Measurements from ENCODE around the gene EPHA8.

EPHA8 gene

GRCh38 chr1:22535399-22535798, 27.9 kb upstream of the EPHA8 start:
- in situ Hi-C loops (cut with HindIII; ENCODE audit: low sequenced_read_pairs), result no loop called here

DNA sequence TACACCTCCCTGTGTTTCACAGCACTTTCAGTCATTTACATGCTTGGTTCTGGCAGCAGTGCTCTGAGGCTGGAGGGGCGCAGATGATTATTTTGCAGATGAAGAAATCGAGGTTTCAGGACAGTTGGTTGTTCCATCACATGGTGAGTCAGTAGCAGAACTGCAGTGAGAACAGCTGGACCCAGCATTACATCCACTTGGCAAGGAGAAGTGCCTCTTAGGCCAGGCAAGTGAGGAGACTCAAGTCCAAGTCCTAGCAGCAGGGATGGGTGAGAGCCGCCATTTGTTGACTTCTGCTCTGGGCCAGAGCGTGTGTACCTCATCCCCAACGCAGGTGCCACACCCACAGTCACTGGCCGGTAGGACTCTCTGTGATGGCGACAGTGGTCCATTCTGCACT, 26.8 kb upstream of the EPHA8 start:
- in situ Hi-C loops (cut with HindIII; ENCODE audit: low sequenced_read_pairs), result no loop called here

GRCh38 chr1:22537441-22538139, 25.7 kb upstream of the EPHA8 start:
- in situ Hi-C loops (cut with HindIII; ENCODE audit: low sequenced_read_pairs), result no loop called here

DNA sequence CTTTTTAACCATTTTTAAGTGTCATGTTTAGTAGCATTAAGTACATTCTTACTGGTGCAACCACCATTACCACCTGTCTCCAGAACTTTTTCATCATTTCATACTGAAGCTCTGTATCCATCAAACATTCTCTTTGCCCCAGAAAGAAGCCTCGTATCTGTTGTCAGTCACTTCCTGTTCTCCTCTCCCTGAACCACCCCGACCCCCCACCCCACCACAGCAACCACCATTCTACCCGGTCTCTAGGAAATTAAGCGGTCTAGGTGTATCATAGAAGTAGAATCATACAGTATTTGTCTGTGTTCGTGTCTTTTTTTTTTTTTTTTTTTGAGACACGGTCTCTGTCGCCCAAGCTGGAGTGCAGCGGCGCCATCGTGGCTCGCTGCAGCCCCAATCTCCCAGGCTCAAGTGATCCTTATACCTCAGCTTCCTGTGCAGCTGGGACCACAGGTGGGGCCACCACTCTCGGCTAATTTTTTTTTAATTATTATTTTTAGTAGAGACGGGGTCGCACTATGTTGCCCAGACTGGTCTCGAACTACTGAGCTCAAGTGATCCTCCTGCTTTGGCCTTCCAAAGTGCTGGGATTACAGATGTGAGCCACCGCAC, 23.7 kb upstream of the EPHA8 start:
- in situ Hi-C loops (cut with HindIII; ENCODE audit: low sequenced_read_pairs), result no loop called here

- in situ Hi-C loops (cut with HindIII; ENCODE audit: low sequenced_read_pairs), result no loop called here
These were observed 23.0 kb upstream of the EPHA8 start for GRCh38 chr1:22540337-22540736.

DNA sequence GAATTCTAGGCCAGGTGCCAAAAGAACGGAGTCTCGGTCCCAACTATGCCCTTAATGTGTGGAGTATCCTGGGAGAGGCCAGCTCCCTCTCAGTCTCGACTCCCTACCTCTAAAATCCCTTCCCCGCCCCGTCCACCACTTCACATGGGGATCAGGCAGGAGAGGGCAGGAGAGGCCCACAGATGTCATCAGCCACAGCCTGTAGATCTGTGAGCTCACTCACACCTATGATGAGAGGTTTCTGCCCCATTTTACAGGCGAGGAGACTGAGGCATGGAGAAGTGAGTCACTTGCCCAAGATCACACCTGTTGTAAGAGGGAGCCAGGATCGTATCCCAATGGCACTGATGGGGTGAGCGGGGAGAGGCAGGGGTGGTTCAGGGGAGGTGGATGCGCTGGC, 20.4 kb upstream of the EPHA8 start:
- in situ Hi-C loops (cut with HindIII; ENCODE audit: low sequenced_read_pairs), result no loop called here

DNA sequence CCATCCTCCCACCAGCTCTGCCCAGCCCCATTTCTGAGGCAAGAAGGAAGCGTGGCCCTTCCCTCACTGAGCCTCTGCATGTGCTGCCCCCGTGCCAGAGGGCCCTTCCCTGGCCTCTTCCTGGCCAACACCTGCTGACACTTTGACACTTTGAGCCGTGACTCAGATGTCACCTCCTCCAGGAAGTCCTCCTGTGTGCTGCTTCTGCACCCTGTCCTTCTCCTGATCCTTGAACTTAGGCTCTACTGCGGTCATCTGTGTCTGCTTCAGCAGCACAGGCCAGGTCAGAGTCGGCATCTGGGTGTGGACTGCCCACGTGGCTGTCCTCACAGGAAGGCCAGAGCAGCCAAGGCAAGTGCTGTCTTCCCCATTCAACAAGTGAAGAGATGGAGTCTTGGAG, 19.6 kb upstream of the EPHA8 start:
- in situ Hi-C loops (cut with HindIII; ENCODE audit: low sequenced_read_pairs), result no loop called here

DNA sequence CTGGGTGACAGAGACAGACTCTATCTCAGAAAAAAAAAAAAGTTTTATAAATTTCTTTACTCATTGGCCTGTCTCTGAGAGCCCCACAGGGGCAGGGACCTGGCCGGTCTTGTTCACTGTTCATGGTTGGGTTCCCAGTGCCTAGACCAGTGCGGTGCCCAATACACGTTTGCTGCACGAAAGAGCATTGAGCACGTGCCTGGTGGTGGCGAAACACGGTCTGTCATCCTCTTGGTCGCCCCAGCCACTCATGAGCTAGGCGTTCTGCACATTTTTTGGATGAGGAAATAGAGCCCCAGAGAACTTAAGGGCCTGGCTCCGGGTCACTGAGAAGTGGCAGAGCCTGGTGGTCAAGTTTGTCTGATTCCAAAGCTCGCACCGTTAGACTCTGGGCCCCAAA, 18.7 kb upstream of the EPHA8 start:
- in situ Hi-C loops (cut with HindIII; ENCODE audit: low sequenced_read_pairs), result no loop called here

GRCh38 chr1:22545141-22545540, 18.1 kb upstream of the EPHA8 start:
- in situ Hi-C loops (cut with HindIII; ENCODE audit: low sequenced_read_pairs), result no loop called here

DNA sequence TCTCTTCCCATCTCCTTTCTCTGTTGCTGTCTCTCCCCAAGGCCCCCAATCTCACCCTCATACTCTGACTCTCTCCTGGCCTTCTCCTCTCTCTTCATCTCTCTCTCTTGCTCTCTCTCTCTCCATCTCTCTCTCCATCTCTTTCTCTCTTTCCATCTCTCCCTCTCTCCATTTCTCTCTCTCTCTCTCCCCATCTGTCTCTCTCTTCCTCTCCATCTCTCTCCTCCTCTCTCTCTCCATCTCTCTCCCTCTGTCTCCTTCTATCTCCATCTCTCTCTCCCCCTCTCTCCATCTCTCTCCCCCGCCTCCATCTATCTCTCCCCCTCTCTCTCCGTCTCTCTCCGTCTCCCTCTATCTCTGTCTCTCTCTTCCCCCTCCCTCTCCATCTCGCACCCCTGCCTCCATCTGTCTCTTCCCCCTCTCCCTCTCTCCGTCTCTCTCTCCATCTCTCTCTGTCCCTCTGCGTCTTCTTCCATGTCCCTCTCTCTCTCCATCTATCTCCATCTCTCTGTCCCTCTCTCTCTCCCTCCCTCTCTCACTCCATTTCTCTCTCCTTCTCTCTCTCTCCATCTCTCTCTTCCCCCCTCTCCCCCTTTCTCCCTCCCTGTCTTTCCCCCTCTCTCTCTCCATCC, 16.0 kb upstream of the EPHA8 start:
- in situ Hi-C loops (cut with HindIII; ENCODE audit: low sequenced_read_pairs), result no loop called here

DNA sequence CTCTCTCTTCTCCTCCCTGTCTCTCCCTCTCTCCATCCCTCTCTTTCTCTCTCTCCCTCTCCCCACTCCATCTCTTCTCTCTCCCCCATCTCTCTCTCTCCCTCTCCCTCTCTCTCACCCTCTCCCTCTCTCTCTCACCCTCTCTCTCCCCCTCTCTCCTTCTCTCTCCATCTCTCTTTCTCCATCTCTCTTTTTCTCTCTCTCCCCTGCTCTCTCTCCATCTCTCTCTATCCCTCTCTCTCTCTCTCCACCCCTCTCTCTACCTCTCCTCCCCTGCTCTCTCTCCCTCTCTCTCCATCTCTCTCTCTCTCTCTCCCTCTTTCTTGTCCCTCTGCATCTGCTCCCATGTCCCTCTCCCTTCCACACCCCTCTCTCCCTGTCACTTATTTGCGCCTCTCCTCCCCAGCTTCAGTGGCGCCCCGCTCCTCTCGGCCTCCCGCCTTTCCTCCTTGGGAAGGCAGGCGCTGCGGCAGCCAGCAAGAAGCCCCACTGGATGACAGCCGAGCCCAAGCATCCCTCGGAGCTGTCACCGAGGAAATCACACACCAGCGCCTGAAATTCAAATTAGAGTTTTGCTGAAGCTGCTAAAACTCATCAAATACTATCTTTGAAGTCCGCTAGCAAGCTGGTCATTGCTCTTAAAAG, 15.3 kb upstream of the EPHA8 start:
- in situ Hi-C loops (cut with HindIII; ENCODE audit: low sequenced_read_pairs), result no loop called here

DNA sequence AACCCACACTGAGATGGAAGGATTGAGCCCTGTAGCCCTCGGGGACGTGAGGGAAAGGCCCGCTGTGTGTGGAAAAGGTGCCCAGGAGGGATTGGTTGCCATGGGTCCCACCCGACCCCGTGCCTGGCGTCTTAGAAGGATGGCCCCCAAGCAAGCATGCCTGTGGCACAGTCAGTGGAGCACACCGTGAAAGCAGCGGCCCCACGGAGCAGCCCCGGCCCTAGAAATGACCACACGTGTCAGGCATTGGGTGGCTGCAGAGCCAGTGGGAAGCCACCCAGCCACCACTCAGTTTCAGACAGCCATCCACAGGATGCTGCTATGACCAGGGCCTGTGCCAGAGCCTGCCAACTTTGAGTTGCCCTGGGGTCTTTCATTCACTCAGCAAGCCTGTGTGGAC, 13.3 kb upstream of the EPHA8 start:
- in situ Hi-C loops (cut with HindIII; ENCODE audit: low sequenced_read_pairs), result no loop called here

- in situ Hi-C loops (cut with HindIII; ENCODE audit: low sequenced_read_pairs), result no loop called here
These were observed 11.7 kb upstream of the EPHA8 start for GRCh38 chr1:22551591-22551990.

DNA sequence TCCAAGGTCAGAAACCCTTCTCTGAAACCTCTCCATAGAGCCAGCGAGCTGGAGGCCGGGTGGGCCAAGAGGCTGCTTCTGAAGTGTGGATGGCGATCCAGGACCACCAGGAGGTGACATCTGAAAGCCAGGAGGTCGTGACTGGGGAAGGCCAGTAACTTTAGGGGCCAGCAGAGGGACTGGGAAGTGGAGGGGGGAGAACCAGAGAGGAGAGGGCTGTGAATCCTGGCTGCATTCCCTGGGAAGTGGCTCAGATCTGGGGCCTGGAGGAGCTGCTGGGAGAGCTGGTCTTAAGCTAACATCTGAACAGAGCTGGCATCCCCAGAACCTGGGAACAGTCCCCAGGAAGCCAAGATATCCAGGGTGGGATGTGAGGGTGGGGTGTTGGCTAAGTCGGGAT, 11.3 kb upstream of the EPHA8 start:
- in situ Hi-C loops (cut with HindIII; ENCODE audit: low sequenced_read_pairs), result no loop called here

DNA sequence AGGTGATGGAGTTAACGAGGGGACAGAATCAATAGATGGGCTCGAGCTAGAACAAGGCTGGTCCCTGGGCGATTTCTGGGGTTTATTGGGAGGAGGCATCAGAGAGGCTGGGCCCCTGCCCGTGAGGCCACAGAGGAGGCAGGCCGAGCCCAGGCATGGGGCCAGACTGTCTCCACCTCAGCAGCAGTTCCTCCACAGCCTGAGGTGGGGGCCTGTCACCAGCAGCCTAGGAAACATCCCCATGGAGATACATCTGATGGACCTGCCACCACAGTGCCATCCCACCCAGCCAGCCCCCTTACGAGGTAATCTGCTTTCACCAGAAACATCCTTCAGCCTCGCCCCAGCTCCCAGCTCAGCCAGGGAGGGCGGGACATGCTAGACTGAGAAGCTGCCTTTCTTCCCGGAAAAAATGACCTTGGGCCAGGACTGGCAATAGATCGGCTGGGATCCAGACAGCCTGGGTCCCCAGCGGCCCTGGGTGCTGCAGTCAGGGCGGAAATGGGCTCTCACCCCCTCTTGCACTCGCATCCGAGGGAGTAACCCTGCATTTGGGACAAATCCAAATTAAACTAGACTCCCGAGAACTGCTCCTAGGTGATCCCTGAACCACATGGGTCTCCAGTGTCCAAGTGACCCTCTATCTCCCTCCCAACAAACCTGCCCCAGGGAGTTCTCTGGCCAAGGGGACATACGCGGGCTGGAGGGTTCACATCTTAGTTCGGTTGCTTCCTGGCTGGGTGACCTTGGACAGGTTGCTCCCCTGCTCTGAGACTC, 10.0 kb upstream of the EPHA8 start:
- in situ Hi-C loops (cut with HindIII; ENCODE audit: low sequenced_read_pairs), result no loop called here

- in situ Hi-C loops (cut with HindIII; ENCODE audit: low sequenced_read_pairs), result no loop called here
These were observed 9.2 kb upstream of the EPHA8 start for GRCh38 chr1:22553991-22554522.

DNA sequence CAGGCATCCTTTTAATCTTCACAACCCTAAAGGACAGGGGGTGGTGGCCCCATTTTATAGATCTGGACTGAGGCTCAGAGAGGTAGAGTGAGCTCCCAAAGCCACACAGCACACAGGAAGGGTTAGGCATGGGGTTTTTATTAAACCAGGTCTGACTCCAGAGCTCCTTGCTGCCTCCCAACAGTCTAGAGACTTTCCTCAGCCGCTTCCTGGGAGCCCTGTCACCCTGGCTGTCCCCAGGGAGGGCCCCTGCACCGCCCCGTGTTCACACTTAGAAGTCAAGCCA, 8.0 kb upstream of the EPHA8 start:
- in situ Hi-C loops (cut with HindIII; ENCODE audit: low sequenced_read_pairs), result no loop called here

GRCh38 chr1:22556391-22557104, 6.7 kb upstream of the EPHA8 start:
- in situ Hi-C loops (cut with HindIII; ENCODE audit: low sequenced_read_pairs), result no loop called here

- in situ Hi-C loops (cut with HindIII; ENCODE audit: low sequenced_read_pairs), result no loop called here
These were observed 5.8 kb upstream of the EPHA8 start for GRCh38 chr1:22557341-22557950.
